Ovary (tissue), 3 donors: ENCODE measurements around the gene LGALS7.

Source experiments
- EP300 ChIP-seq: sonication (generic); formaldehyde crosslinking; IDR thresholded peaks from one replicate; pipeline ENCODE4 v1.6.1; 2017; ENCODE audit warnings: antibody characterized with exemption
- POLR2A ChIP-seq: fragments of 450-650 bp; IDR thresholded peaks from one replicate; pipeline ENCODE4 v1.6.1; 2017; ENCODE audit warnings: antibody characterized with exemption, mild to moderate bottlenecking, moderate library complexity
- TF ChIP-seq, protein P1 (sequence below), 3 donors: fragments of 450-650 bp in 2 of 3; fragments of 200-600 bp in 1 of 3; IDR thresholded peaks; one replicate each; pipeline versions ENCODE4 v1.5.1 to v1.8.0; 2016 to 2022; ENCODE audit warnings: antibody characterized with exemption in 3 of 3, mild to moderate bottlenecking in 1 of 3
- donor health status: DM: no; HTN: no; CAD: no.

- TF ChIP-seq, protein P1, sequence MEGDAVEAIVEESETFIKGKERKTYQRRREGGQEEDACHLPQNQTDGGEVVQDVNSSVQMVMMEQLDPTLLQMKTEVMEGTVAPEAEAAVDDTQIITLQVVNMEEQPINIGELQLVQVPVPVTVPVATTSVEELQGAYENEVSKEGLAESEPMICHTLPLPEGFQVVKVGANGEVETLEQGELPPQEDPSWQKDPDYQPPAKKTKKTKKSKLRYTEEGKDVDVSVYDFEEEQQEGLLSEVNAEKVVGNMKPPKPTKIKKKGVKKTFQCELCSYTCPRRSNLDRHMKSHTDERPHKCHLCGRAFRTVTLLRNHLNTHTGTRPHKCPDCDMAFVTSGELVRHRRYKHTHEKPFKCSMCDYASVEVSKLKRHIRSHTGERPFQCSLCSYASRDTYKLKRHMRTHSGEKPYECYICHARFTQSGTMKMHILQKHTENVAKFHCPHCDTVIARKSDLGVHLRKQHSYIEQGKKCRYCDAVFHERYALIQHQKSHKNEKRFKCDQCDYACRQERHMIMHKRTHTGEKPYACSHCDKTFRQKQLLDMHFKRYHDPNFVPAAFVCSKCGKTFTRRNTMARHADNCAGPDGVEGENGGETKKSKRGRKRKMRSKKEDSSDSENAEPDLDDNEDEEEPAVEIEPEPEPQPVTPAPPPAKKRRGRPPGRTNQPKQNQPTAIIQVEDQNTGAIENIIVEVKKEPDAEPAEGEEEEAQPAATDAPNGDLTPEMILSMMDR (IDR thresholded peaks at IDR 0.05), result no peak
- TF ChIP-seq POLR2A, result no peak
- TF ChIP-seq EP300, result no peak
Measured at GRCh38 chr19:38744298-38744681, 29.0 kb downstream of the LGALS7 start, which contains the start of gene CAPN12.
